GM12873 (cell line): ENCODE measurements around the gene NINJ1.

Source experiments
- TF ChIP-seq, protein P1 (sequence below): IDR thresholded peaks from 2 replicates; pipeline ENCODE4 v1.5.1; 2012; ENCODE audit warnings: low read depth, mild to moderate bottlenecking, moderate library complexity, low read length, control low read depth; ENCODE audit not compliant: insufficient read depth; ENCODE audit errors: missing control alignments

NINJ1 gene

DNA sequence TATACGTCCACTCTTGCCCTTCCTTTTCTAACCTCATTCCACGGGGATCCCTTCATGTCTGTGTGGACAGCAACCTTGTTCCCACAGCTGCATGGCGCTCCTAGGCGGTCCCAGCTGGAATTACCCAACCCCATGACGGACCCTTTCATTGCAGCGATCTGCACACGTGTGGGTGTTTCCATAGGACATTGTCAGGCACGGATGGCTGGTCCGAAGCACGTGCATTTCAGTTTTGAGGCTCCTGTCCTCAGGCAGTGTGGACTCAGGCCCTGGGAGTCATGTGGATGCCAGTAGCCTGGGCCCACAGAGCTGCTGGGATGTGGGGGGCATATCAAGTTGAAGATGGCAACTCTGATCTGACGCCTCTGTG, 23.1 kb downstream of the NINJ1 start:
- TF ChIP-seq, protein P1, sequence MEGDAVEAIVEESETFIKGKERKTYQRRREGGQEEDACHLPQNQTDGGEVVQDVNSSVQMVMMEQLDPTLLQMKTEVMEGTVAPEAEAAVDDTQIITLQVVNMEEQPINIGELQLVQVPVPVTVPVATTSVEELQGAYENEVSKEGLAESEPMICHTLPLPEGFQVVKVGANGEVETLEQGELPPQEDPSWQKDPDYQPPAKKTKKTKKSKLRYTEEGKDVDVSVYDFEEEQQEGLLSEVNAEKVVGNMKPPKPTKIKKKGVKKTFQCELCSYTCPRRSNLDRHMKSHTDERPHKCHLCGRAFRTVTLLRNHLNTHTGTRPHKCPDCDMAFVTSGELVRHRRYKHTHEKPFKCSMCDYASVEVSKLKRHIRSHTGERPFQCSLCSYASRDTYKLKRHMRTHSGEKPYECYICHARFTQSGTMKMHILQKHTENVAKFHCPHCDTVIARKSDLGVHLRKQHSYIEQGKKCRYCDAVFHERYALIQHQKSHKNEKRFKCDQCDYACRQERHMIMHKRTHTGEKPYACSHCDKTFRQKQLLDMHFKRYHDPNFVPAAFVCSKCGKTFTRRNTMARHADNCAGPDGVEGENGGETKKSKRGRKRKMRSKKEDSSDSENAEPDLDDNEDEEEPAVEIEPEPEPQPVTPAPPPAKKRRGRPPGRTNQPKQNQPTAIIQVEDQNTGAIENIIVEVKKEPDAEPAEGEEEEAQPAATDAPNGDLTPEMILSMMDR = no peak

DNA sequence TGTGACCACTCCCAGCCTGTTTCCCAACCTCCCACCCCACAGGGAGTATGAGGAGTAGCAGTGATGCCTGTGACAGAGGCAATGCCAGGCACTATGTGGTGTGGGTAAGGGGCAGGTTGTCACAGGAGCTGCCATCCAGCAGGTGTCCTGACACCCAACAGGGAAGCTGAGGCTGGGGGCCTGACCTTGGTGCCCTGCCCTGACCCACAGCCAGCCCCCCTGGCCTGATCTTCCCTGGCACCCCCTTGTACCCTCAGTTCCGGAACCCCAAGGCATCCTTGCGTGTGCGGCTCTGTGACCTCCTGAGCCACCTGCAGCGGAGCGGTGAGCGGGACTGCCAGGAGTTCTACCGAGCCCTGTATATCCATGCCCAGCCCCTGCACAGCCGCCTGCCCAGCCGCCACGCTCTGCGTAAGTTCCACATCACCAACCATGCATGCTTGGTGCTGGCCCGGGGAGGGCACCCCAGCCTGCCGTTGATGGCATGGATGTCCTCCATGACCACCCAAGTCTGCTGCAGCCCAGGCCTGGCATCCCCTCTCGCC, 23.7 kb downstream of the NINJ1 start:
- TF ChIP-seq, protein P1 = no peak

DNA sequence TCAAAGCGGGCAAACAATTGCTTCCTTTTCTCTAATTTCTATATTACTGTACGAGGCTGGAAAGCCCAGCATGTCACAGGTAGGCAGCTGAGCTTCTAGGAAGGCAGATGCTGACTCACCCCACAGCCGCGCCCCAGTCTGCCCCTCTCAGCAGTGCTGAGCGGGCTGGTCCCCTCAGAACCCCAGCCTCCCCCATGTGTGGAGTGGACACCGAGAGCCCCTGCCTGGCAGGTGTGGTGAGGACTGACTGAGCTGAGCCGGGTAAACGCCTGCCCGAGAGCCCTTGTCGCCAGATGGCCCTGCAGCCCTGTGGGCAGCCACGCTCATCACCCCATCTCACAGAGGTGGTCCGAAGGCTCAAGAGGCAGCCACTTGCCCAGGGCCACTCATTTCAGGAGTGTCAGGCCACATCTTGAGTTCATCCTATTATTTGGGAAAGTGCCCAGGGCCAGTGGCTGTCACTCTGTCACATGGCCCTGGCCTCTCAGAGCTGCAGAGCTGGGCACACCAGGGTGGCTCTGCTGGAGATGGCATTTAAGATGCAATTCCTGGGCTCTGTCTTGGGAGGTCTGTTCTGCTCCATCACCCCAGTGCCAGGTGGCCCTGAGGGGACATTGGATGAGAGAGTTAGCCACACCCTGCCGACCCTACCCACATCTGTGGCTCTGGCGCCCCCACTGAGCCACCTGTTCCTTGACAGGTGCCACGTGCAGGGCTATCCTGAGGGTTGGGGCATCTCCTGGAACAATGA, 25.6 kb downstream of the NINJ1 start:
- TF ChIP-seq, protein P1 = no peak

DNA sequence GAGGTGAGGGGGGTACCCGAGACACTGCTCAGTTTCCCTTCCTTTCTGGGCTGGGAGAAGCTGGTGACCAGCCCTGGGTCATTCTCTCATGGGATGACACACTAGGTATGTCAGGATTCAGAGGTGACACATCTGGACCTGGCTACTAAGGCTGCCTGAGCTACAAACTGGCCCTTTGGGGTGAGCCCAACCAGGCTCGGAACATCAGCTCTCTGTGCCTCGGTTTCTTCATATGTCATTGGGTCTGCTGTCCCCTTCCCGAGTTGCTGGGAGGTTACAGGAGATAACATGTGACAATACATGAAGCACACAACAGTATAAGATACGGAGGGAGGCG, 26.3 kb downstream of the NINJ1 start:
- TF ChIP-seq, protein P1 = no peak

DNA sequence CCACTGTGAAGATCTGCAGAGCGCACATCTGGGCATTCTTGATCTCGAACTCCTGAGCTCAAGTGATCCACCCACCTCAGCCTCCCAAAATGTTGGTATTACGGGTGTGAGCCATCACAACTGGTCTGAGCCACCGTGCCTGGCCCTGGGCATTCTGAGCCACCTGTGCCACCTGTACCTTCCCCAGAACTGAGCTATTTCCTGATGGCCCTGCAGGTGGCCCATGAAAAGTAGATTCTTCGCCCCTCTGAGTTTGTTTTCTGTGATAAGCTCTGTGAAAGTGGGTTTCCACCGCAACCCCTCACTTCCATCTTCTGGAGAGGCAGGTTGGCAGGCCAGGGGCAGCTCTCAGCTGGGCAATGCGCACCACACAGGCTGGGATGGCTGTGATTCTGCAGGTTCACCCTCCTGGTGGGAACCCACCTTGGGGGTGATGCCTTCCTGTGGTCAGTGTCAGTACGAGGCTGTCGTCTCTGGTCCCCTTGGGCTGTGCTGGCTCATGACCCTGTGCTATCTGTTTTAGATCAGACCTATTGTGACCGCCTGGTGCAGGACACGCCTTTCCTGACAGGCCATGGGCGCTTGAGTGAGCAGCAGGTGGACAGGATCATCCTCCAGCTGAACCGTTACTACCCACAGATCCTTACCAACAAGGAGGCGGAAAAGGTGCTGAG, 26.8 kb downstream of the NINJ1 start:
- TF ChIP-seq, protein P1 = no peak

DNA sequence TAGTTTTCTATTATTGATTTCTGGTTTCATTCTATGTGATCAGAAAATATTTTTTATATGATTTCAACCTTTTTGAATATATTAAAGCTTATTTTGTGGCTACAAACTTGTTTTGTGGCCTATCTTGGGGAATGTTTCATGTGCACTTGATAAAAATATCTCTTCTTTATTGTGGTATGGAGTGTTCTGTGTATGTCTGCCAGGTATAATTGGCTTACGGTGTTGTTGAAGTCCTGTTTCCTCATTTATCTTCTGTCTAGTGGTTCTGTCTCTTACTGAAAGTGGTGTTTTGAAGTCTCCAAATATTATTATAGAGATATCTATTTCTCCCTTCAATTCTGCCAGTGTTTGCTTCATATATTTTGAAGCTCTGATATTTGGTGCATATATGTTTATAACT, 28.4 kb downstream of the NINJ1 start:
- TF ChIP-seq, protein P1 = no peak

DNA sequence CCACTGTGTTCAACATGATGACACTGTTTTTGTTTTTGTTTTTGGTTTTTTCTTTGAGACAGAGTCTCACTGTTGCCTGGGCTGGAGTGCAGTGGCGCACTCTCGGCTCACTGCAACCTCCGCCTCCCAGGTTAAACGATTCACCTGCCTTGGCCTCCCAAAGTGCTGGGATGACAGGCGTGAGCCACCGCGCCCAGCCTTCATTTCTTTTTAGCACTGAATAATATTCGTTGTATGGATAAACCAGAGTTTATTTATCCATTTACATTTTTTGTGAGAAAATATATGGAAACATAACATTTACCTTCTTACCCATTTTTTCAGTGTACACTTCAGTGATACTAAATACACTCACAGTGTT, 33.8 kb downstream of the NINJ1 start:
- TF ChIP-seq, protein P1 = no peak
